Endothelial cell (in vitro differentiated cells): ENCODE data around the gene ARHGAP24. TPM values are rescaled to one million over a fixed set of nuclear protein-coding genes. Genes with fewer than 3 reads are reported as not detected.

Experiments
- DNase-seq: peaks from one replicate; pipeline ENCODE4 v3.0.0; 2021; ENCODE audit warnings: low spot score
- H3K27ac Mint-ChIP-seq: one replicate; pipeline ENCODE4 v1.8.0; 2021; ENCODE audit warnings: mixed read lengths, inconsistent platforms; ENCODE audit not compliant: unreplicated experiment
- H3K27me3 Mint-ChIP-seq: one replicate; pipeline ENCODE4 v1.8.0; 2021; ENCODE audit warnings: mild to moderate bottlenecking, moderate library complexity, mixed read lengths, inconsistent platforms; ENCODE audit not compliant: unreplicated experiment
- H3K36me3 Mint-ChIP-seq: one replicate; pipeline ENCODE4 v1.8.0; 2021; ENCODE audit warnings: mild to moderate bottlenecking, low read depth, mixed read lengths, inconsistent platforms; ENCODE audit not compliant: unreplicated experiment
- H3K4me1 Mint-ChIP-seq: one replicate; pipeline ENCODE4 v1.8.0; 2021; ENCODE audit warnings: mild to moderate bottlenecking, mixed read lengths, inconsistent platforms; ENCODE audit not compliant: unreplicated experiment
- H3K4me3 Mint-ChIP-seq: one replicate; pipeline ENCODE4 v1.8.0; 2021; ENCODE audit warnings: mild to moderate bottlenecking, mixed read lengths, inconsistent platforms; ENCODE audit not compliant: unreplicated experiment
- H3K9me3 Mint-ChIP-seq: one replicate; pipeline ENCODE4 v1.8.0; 2021; ENCODE audit warnings: mixed read lengths, inconsistent platforms; ENCODE audit not compliant: unreplicated experiment
- CTCF ChIP-seq: fragments of 200-600 bp; sonication (generic); IDR thresholded peaks from one replicate; pipeline ENCODE4 v1.5.0; 2021; ENCODE audit warnings: antibody characterized with exemption; ENCODE audit not compliant: unreplicated experiment
- total RNA-seq: library from RNA; stranded (reverse); fragmentation: NEBNext Ultra II Directional; extraction: Animal tissue kit (Norgen Biotek cat#: 25700); gene quantifications from one replicate; pipeline ENCODE4 v1.2.1, GENCODE V29; 2021; ENCODE audit not compliant: unreplicated experiment

The ARHGAP24 gene
- total RNA-seq, 1 donor from 2014 or later, result 5.0 TPM

- no peak for DNase-seq
- Mint-ChIP-seq H3K4me1 (peaks cover 8% of the 10 kb centered on the region), H3K27ac (no peak overlapping the region), H3K36me3 (peaks cover 12% of the 10 kb centered on the region), H3K4me3 (no peak overlapping the region), H3K9me3 (peaks cover 5% of the 10 kb centered on the region), H3K27me3 (no peaks in the 10 kb centered on the region)
- TF ChIP-seq CTCF, result no peak
These were observed 196.2 kb downstream of the ARHGAP24 start for GRCh38 chr4:85671120-85671519.

- no peak for TF ChIP-seq CTCF
- Mint-ChIP-seq H3K27me3 (peaks cover 1% of the 10 kb centered on the region), H3K4me3 (no peak overlapping the region), H3K4me1 (peaks cover 8% of the 10 kb centered on the region), H3K9me3 (peaks cover 5% of the 10 kb centered on the region), H3K27ac (no peak overlapping the region), H3K36me3 (peaks cover 12% of the 10 kb centered on the region)
- no peak for DNase-seq
These were observed 197.2 kb downstream of the ARHGAP24 start for GRCh38 chr4:85672116-85672515.

GRCh38 chr4:85672959-85673358 lies 198.0 kb downstream of the ARHGAP24 start:
- peaks cover 1% of the 10 kb centered on the region for H3K27me3 Mint-ChIP-seq
- no peak for TF ChIP-seq CTCF
- peaks cover 8% of the 10 kb centered on the region for H3K4me1 Mint-ChIP-seq
- peaks cover 5% of the 10 kb centered on the region for H3K36me3 Mint-ChIP-seq
- no peak overlapping the region for H3K4me3 Mint-ChIP-seq
- no peaks in the 10 kb centered on the region for H3K9me3 Mint-ChIP-seq
- DNase-seq, result no peak
- no peak overlapping the region for H3K27ac Mint-ChIP-seq

- peaks cover 8% of the 10 kb centered on the region for H3K4me1 Mint-ChIP-seq
- DNase-seq, result no peak
- H3K36me3 Mint-ChIP-seq, result no peaks in the 10 kb centered on the region
- no peaks in the 10 kb centered on the region for H3K9me3 Mint-ChIP-seq
- peaks cover 1% of the 10 kb centered on the region for H3K27me3 Mint-ChIP-seq
- TF ChIP-seq CTCF, result no peak
- H3K4me3 Mint-ChIP-seq, result no peak overlapping the region
- H3K27ac Mint-ChIP-seq, result no peak overlapping the region
These were observed 198.6 kb downstream of the ARHGAP24 start for GRCh38 chr4:85673540-85673939.

- no peaks in the 10 kb centered on the region for H3K36me3 Mint-ChIP-seq
- no peak overlapping the region for H3K27ac Mint-ChIP-seq
- H3K4me3 Mint-ChIP-seq, result no peak overlapping the region
- TF ChIP-seq CTCF, result no peak
- no peaks in the 10 kb centered on the region for H3K9me3 Mint-ChIP-seq
- DNase-seq, result no peak
- peaks cover 1% of the 10 kb centered on the region for H3K27me3 Mint-ChIP-seq
- peaks cover 8% of the 10 kb centered on the region for H3K4me1 Mint-ChIP-seq
These were observed 200.4 kb downstream of the ARHGAP24 start for GRCh38 chr4:85675076-85676049.
